Activated CD8-positive, alpha-beta memory T cell treated with anti-CD3 and anti-CD28 coated beads for 24 hours (primary cell): ENCODE results near the gene MGAT5.

Experiments used
- DNase-seq: peaks from one replicate; pipeline ENCODE4 v3.0.0-alpha.2; 2020

Gene MGAT5, protein sequence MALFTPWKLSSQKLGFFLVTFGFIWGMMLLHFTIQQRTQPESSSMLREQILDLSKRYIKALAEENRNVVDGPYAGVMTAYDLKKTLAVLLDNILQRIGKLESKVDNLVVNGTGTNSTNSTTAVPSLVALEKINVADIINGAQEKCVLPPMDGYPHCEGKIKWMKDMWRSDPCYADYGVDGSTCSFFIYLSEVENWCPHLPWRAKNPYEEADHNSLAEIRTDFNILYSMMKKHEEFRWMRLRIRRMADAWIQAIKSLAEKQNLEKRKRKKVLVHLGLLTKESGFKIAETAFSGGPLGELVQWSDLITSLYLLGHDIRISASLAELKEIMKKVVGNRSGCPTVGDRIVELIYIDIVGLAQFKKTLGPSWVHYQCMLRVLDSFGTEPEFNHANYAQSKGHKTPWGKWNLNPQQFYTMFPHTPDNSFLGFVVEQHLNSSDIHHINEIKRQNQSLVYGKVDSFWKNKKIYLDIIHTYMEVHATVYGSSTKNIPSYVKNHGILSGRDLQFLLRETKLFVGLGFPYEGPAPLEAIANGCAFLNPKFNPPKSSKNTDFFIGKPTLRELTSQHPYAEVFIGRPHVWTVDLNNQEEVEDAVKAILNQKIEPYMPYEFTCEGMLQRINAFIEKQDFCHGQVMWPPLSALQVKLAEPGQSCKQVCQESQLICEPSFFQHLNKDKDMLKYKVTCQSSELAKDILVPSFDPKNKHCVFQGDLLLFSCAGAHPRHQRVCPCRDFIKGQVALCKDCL

DNA sequence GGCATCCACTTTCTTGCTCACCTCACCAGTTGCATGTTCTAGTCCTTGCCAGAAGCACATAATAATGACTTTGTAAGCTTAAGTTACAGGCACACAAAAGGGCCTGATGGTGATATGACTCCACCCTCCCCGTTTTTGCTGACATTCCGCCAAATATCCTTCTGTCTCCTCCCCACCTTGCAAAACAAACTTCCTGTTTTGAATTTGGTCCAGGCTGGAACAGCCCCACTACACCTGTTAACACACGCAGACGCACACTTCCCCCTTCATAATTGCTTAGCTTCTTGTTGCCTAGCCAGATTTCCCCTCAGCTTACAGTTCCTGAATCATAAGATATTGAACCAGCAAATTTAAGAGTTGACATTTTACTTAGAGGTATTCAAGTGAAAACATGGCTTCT lies at the start of gene MGAT5:
Gene MGAT5 (plus strand): TSS at position 269 of the 400 bp plus-strand sequence. CDS start 332 bp downstream, outside the sequence.
- DNase-seq: no peak

DNA sequence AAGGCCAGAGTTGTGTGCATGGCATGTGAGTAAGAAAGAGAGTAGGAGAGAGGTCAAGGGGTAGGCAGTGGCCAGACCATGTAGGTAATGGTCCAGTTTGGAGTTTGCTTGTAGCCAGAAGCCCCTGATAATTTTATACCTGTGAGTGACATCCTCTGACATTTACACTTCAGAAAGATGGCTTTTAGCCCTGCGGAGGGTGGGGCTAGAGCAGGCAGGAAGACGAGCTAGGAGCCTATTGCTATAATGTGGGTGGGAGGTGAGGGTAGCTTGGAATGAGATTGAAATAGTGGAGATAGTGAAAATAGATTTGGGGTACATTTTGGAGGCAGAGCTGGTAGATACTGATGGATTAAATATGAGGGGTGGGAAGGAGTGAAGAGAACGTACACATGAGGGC lies 48.8 kb upstream of the MGAT5 start:
- no peak for DNase-seq

DNA sequence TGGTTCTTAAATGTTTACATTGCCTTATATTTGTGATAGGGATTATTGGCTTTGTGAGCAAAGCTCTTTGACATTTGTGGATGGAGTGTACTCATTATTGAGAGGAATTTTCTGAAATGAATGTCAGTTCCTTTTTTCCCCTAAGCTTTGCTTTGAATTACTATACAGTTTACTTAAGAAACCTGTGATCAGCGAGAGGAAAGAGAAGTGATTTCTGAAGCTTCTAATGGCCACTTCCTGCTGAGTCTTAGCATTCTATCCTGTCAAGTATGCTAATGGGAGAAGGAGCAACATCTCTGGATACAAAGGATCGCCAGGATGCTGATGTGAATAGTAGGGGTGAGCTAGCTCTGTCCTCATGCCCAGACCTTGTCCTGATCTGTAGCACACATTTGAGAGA lies 47.8 kb upstream of the MGAT5 start:
- no peak for DNase-seq

DNA sequence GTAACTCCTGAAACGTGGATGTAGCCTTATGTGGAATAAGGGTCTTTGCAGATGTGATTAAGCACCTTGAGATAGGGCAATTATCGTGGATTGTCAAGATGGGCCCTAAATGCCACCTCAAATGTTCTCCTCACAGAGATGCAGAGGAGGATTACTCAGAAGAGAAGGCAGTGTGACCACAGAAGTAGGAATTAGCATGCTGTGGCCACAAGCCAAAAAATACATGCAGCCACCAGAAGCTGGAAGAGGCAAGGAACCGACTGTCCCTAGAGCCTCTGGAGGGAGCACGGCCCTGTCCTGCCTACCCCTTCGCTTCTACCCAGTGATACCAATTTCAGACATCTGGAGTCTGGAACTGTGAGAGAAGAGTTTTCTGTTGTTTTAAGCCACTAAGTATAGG lies 47.3 kb upstream of the MGAT5 start:
- no peak for DNase-seq

DNA sequence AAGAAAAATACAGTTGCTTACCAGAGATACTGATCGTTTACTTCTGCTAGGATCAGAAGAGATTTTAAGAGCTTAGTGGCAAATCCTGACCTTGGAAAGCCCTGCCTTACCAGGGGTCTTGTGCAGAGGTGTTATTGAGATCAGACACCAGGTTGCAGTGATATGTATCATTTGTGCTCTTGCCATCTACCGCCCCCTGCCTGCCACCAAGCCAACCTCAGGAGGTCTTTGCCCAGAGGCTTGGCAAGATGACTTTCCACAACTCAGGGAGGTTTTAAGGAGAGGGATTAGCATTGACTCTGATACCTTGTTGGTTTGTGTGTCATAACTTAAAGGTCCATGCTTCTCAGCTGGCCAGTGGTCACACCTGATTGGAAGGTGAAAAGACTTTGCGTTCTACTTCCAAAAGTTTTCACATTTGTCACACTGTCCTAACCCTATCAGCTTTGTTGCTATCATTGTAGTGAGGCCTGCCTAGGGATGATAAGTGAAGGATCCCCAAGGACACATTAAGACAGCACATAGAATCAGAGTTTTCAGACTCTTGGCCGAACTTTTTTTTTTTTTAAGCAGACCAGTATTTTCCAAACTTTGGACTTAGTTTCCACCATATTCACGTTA lies 46.2 kb upstream of the MGAT5 start:
- DNase-seq: peak; percentile 79

DNA sequence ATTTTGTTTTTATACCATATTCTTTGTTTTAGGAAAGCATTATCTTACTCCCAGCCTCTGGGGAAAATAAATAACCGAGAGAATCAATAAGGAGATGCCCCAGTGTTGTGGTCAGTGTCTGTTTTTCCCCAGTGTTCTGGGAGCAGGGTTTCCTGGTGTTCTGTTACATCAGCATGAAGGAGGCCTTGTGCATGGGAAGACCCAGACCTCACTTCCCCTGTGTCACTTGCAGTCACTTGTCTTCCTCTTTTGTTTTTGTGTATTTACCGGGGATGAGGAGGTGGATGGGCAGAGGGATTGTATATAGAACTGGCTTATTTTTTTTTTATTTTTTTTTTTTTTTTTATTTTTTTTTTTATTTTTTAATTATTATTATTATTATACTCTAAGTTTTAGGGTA lies 45.0 kb upstream of the MGAT5 start:
- no peak for DNase-seq

DNA sequence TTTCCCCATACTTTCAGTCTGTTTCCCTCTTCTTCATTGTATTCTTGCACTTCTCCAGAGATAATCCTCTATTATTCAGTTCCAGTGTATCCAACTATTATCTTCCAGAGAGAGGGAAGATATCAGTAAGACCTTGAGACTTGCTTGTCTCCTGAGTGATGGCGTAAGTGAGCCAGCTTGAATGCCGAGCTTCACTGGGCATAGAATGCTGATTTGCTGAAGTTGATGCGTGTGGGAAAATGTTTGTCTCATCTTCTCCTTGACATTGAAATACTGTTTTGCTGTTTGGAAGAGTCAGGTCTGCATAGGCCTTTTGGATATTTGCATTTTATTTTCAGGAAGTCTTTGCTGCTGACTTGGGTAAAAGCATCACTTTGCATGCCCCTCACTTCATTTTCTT lies 41.1 kb upstream of the MGAT5 start:
- DNase-seq: no peak

DNA sequence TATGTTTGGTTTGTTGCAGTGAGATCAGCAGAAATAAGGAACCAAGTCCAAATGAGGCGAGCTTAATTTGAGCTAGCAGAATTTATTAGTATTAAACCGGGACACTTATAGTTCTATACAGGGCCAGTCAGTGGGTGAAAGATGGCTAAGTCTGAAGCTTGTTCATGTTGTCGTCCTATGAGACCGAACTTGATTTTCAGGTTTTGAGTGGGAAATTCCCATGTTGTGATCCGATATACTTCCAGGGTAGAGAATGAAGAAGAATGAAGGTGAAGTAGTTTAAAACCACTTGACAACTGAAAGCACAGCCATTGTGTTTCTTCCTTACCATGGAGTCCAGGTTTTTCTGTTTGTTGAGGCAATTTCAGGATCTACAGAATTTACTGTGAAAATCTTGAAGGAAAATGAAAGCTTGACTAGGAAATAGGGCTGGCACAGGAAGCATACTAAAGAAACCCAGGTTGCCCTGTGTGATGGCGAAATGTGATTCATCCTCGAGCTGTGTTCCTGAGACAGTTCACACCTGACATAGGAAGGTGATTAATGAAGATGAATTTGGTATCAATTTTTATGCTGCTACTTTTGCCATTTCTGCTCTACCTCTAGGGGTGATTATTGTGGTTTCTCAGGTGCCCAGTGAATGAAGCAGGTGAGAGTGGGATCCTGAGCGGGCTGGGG lies 37.6 kb upstream of the MGAT5 start:
- DNase-seq: no peak

DNA sequence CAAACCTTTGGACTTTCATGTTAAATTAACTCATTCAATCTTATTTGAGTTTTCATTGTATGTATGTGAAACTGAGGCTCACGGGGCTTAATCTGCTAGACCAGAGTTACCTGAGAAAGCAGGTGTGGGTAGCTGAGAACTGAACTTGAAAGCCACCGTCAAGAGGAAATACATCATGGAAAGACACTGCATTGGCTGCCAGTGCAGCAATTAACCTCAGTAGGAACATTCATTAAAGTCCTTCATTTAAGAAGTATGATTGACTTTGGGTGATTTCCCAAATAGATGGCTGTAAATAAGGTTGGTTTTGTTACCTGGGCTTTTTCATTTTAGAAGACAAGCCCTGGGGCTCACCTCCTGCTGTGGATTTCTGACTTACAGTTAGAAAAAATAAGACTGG lies 36.5 kb upstream of the MGAT5 start:
- no peak for DNase-seq

DNA sequence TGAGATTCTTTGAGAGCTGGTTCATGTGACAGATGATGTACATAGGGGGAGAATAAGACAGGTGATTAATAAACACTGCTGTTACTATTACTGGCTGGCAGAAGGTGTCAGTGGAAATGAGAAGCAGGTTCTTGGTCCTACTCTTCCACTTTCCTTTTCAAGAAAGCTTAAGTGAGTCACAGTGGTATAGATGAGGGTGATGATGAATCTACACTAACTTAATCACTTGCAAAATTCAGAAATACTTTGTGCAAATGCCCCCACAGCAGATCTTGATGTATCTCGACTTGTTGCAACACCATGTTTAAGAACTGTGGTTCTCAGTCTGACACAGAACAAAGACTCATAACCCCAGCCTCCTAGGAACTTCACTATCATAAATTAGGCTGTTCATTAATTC lies 35.9 kb upstream of the MGAT5 start:
- no peak for DNase-seq

DNA sequence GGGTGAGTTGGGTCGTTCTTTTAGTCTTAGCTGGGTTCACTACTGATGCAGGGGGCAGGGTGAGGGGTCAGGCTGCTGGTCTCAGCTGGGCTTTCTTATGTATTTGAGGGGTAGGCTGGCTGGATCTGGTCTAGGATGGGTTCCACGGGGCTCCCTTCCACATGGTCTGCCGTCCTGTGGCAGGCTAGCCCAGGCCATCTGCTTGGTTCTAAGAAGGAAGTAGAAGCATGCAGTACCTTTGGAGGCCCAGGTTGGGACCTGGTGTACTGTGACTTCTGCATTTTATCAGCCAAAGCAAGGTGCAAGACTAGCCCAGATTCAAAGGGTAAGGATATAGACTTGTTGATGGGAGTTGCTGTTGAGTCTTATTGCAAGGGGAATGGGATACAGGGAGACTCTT lies 35.5 kb upstream of the MGAT5 start:
- DNase-seq: peak; percentile 62

DNA sequence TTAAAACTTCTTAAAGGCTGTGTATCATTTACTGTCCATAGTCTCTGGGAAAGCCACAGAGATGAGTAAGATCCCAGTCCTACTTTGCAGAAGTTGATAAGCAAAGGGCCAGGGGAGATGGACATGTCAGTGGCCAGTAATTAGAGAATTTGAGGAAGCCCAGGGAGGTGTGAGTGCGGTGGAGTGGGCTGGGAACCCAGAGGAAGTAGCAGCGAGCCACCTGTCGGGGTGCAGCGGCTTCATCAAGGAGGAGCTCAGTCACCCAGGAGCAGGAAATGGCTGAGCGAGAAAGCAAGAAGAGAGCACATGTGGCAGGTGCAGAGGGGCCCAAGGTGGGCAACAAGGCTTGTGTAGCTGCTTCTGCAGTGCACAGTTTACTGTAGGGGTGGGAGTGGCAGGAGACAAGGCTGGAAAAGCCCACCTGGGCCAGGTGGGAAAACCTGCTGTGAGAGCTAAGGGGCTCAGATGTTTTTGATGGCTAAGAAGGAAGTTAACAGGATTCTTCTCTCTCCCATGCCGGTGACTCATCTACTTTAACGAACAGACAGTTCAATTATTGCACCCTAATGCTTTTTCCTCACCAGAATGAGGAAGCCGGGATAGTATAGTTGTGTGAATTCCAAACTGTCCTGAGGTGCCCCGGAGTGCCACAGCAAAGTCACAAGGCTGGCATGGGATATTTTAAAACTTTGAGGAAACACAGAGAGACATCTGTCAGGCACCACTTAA lies 34.8 kb upstream of the MGAT5 start:
- peak; percentile 70 for DNase-seq

DNA sequence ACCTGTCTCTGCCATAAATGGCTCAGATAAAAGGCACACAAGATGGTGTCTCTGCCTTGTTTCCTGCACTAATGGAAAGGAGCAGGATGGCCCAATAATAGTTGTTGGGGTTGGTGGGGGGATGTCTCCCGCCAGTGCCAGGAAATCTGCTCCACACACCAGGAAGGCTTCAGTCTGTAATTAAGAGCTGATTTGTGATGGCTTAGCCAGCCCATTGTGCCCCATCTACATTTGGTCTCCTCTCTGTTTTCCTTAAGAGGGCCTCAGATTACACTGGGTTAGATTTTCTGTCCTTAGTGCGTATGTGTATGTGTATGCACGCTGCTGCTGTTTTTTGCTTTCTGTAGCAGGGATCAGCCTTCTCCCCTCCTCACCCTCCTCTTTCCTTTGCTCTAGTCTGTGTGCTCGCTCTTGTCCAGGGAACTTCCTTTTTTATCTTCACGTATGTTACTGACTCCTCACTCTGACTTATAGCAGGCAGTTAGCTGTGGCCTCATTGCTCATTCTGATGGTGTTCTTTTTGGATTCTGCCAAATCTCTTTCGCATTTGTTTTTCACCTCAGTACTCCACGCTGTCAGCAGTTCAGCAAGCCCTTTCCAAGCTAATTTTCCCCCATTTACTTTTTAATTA lies 33.4 kb upstream of the MGAT5 start:
- no peak for DNase-seq

DNA sequence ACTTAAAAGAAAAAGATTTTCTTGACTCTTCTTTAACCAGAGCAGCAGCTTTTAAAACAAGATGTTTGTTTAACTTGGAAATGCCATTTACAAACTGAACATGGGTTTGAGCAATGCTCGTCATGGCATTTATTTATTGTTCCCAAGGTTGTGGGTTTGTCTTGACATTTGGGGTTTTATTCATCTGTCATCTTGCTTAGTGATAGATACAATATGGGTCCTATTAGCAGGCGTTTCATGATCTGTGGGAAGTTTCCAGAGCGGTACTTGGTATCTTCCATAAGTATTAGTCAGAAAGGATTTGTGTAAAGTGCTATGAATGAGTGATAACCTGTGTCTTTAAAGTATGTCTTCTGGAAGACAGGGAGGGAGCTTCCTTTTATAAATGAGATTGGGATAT lies 29.9 kb upstream of the MGAT5 start:
- DNase-seq: no peak

DNA sequence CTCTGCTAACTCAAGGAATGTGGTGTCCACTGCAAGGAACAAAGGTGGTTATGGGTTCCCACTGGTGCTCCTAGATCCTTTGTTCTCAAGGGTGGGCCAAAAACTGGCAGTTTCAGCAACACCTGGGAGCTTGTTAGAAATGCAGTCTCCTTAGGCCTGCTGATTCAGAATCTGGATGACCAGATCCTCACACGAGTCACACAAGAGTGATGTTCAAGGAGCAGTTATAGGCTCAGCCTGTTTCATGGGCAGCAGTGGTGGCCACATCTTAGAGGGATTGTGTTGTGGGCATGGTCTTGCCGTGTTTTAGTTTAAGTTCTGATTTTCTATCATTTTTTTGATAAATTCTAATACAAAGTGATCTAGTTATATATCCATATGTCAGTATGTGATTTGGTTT lies 28.7 kb upstream of the MGAT5 start:
- DNase-seq: no peak

DNA sequence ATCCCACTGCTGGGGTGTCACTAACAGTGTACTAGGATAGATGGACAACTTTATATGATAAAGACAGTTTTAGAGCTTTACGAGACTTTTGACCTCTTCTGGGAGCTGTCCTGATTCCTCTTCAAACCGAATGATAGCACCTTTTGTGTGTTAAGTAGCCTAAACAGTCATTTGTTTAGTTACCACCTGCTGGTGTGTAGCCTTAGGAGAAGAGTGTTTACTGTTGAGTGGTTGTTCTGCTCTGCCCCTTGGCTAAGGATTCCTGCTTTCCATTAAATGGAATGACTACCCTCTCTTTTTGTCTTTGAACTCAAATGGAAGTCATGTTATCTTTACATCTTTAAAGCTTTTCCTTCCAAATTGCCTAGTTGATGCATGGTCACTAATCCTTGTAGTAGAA lies 28.0 kb upstream of the MGAT5 start:
- DNase-seq: no peak

DNA sequence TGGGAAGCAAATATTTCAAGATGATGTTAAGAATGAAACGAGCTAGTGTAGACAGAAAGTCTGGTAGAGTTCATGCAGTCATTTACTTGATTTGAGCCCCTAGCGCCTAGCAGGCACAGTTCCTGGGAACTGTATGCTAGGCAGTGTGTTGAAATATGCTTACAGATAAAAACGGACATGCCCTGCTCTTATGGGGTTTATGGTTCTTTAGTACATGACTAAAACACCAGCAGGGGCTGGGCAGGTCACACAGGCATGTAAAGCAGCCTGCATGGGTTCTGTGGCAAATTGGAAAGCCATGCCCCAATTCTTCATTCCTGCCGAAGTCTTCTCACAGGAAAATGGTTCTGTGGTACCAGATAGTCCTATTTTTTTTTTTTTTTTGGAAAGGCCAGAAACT lies 27.3 kb upstream of the MGAT5 start:
- DNase-seq: no peak

DNA sequence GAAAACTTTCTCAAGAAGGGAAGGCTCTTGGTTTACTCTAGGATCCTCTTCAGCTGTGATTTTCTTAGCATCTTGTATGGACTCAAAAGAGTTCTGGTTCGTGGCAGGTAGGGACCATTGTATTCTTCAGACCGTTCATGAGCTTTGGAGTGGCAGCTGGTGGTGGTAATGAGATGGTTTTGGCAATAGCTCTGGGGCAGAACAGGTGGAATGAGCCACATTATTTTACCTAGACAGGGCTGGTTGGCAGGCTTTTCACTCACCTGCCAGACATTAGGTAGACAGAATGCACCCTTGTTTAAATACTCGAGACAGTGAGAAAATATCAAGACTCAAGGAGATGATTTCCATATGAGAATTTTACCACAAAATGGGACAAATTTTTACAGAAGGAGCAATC lies 26.2 kb upstream of the MGAT5 start:
- DNase-seq: no peak

DNA sequence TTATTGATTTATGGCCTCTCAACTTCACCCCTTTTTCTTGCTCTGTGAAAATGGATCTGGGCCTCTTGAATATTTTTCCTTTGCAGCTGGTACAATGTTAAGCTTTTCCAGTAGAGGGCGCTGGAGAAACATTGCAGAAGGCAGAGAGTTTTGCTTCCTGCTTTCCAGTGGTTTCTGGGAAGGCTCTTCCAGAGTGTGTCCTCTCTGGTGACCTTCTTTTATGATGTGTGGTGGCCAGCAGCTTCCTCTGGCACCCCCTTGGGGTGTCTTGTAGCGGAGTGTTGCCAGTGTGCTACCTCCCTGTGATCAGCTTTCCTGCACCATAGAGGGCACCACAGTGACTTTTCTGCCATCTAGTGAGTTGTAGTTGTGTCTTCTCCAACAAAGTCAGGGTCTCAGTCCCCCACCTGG lies 25.4 kb upstream of the MGAT5 start:
- no peak for DNase-seq

DNA sequence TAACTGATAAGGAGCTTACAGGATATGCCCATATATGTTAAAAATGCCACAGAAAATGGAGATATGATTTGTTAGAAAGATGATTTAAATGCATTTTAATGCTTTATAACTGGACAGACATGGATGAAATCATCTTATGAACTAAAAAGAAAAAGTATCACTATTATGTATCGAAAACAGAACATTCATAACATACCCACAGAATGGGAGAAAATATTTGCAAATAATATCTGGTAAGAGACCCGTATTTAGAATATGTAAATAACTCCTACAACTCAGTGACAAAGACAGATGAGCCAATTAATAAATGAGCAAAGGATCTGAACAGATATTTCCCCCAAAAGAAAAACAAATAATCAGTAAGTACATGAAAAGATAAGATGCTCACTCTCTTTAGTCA lies 24.3 kb upstream of the MGAT5 start:
- no peak for DNase-seq

DNA sequence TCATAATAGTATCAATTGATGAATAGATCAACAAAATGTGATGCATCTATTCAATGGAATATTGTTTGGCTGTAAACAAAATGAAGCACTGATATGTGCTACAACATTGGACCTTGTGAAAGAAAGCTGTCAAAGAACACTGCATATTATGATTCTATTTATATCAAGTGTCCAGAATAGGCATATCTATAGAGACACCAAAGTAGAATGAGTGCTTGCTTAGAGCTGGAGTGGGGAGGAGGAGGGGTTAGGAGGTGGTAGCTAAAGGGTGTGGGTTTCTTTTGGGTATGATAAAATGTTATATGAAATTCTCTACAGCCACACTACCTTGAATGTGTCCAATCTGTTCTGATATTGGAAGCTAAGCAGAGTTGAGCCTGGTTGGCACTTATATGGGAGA lies 23.0 kb upstream of the MGAT5 start:
- no peak for DNase-seq

DNA sequence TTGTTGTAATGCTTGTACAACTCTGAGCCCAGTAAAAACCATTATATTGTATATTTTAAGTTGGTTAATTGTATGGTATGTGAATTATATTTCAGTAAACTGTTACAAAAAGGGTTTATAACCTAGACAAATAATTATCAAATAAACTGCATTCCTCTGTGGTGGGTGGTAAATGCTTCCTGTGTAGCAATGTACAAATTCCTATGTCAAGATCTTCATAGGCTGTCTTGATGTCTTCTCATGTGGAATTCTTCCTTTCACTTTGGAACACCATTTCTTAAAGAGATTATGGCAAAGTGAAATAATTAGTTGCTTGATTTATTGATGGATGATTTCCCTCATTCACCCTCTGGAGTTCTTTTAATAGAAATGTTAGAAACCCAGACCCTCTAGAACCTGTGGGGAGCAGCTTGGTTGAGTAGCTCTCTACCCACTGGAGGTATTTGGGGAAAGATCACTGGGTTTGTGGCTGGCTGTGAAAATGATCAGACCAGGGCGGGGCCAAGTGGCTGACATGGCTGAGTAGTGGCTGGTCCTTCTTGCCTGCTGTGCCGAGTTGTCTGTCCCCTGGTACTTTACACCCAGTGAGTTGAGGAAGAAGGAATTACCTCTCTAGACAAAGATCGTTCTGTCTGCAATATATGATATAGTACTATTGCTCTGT lies 22.4 kb upstream of the MGAT5 start:
- DNase-seq: no peak
